ENCODE data around the gene PBX3.
"Not testable (repeated sequence)": the region's sequence is repeated elsewhere in the genome, so short reads cannot be mapped to it uniquely, and the experiment has no call there.

PBX3 gene

GRCh38 chr9:125749287-125749935, 2.2 kb downstream of the PBX3 start:
- peak; percentile 36 for FAIRE-seq

- peak; percentile 60 for FAIRE-seq
These were observed 2.9 kb downstream of the PBX3 start for GRCh38 chr9:125749951-125750626.

- FAIRE-seq = no peak
These were observed 3.4 kb downstream of the PBX3 start for GRCh38 chr9:125750627-125751011.

GRCh38 chr9:125752070-125752628, 5.0 kb downstream of the PBX3 start:
- no peak for FAIRE-seq

- no peak for FAIRE-seq
These were observed 6.9 kb downstream of the PBX3 start for GRCh38 chr9:125754096-125754495.

- no peak for FAIRE-seq
These were observed 8.2 kb downstream of the PBX3 start for GRCh38 chr9:125755340-125755739.

- FAIRE-seq = no peak
These were observed 9.3 kb downstream of the PBX3 start for GRCh38 chr9:125756518-125756917.

- peak; percentile 84 for FAIRE-seq
These were observed 10.7 kb downstream of the PBX3 start for GRCh38 chr9:125757834-125758233.

- FAIRE-seq = peak; percentile 41
These were observed 12.0 kb downstream of the PBX3 start for GRCh38 chr9:125758986-125759763.

- FAIRE-seq = no peak
These were observed 12.6 kb downstream of the PBX3 start for GRCh38 chr9:125759764-125760129.

- FAIRE-seq = peak; percentile 25
These were observed 13.4 kb downstream of the PBX3 start for GRCh38 chr9:125760537-125760936.

GRCh38 chr9:125761676-125762450, 14.7 kb downstream of the PBX3 start:
- FAIRE-seq = peak; percentile 37

- FAIRE-seq = no peak
These were observed 16.2 kb downstream of the PBX3 start for GRCh38 chr9:125763394-125763801.

- no peak for FAIRE-seq
These were observed 17.0 kb downstream of the PBX3 start for GRCh38 chr9:125764198-125764597.

- FAIRE-seq = no peak
These were observed 19.5 kb downstream of the PBX3 start for GRCh38 chr9:125766468-125767221.

GRCh38 chr9:125767349-125767748, 20.2 kb downstream of the PBX3 start:
- FAIRE-seq = no peak

- no peak for FAIRE-seq
These were observed 21.6 kb downstream of the PBX3 start for GRCh38 chr9:125768803-125769202.

- no peak for FAIRE-seq
These were observed 23.9 kb downstream of the PBX3 start for GRCh38 chr9:125771037-125771436.

- FAIRE-seq = no peak
These were observed 25.6 kb downstream of the PBX3 start for GRCh38 chr9:125772740-125773139.

GRCh38 chr9:125774106-125774505, 26.9 kb downstream of the PBX3 start:
- no peak for FAIRE-seq

- FAIRE-seq = not testable (repeated sequence)
These were observed 29.6 kb downstream of the PBX3 start for GRCh38 chr9:125776789-125777188.
